HS-27A (cell line): Measurements from ENCODE around the gene SNCAIP.
"Not testable (repeated sequence)": the region's sequence is repeated elsewhere in the genome, so short reads cannot be mapped to it uniquely, and the experiment has no call there.

Experiments used
- DNase-seq: peaks from one replicate; pipeline ENCODE4 v3.0.0-alpha.2; 2012; ENCODE audit warnings: low read depth, missing footprints

SNCAIP gene

GRCh38 chr5:122468351-122469116 lies 156.5 kb downstream of the SNCAIP start:
- no peak for DNase-seq

- DNase-seq, result no peak
Measured at GRCh38 chr5:122469384-122469919, 157.4 kb downstream of the SNCAIP start.

- no peak for DNase-seq
Measured at GRCh38 chr5:122470365-122470764, 158.3 kb downstream of the SNCAIP start.

- no peak for DNase-seq
Measured at GRCh38 chr5:122471031-122471751, 159.2 kb downstream of the SNCAIP start.

GRCh38 chr5:122471752-122472061 lies 159.7 kb downstream of the SNCAIP start:
- DNase-seq, result no peak

- no peak for DNase-seq
Measured at GRCh38 chr5:122473138-122473843, 161.3 kb downstream of the SNCAIP start.

- DNase-seq, result no peak
Measured at GRCh38 chr5:122473941-122474340, 161.9 kb downstream of the SNCAIP start.

GRCh38 chr5:122478741-122479442 lies 166.9 kb downstream of the SNCAIP start:
- DNase-seq, result no peak

- DNase-seq, result no peak
Measured at GRCh38 chr5:122480146-122480545, 168.1 kb downstream of the SNCAIP start.

GRCh38 chr5:122484103-122484502 lies 172.1 kb downstream of the SNCAIP start:
- no peak for DNase-seq

GRCh38 chr5:122485226-122485625 lies 173.2 kb downstream of the SNCAIP start:
- DNase-seq, result no peak

- not testable (repeated sequence) for DNase-seq
Measured at GRCh38 chr5:122486616-122487015, 174.6 kb downstream of the SNCAIP start.

GRCh38 chr5:122490718-122491117 lies 178.7 kb downstream of the SNCAIP start:
- DNase-seq, result no peak

GRCh38 chr5:122492675-122493074 lies 180.6 kb downstream of the SNCAIP start:
- DNase-seq, result no peak

GRCh38 chr5:122493091-122494021 lies 181.3 kb downstream of the SNCAIP start:
- DNase-seq, result no peak

GRCh38 chr5:122494109-122494508 lies 182.1 kb downstream of the SNCAIP start:
- no peak for DNase-seq

GRCh38 chr5:122498163-122498562 lies 186.1 kb downstream of the SNCAIP start:
- DNase-seq, result no peak

GRCh38 chr5:122499585-122499984 lies 187.5 kb downstream of the SNCAIP start:
- no peak for DNase-seq

- peak; percentile 5 for DNase-seq
Measured at GRCh38 chr5:122500245-122501088, 188.4 kb downstream of the SNCAIP start.

- DNase-seq, result no peak
Measured at GRCh38 chr5:122501089-122501435, 189.0 kb downstream of the SNCAIP start.
